GM18508 (cell line): ENCODE results near the gene FRMD4A.

ENCODE experiments used
- ATAC-seq: cut with Tn5 transposase; IDR thresholded peaks from one replicate; pipeline ENCODE4 v1.9.1; 2021; ENCODE audit warnings: moderate number of reproducible peaks; ENCODE audit not compliant: insufficient read depth, unreplicated experiment

FRMD4A gene

DNA sequence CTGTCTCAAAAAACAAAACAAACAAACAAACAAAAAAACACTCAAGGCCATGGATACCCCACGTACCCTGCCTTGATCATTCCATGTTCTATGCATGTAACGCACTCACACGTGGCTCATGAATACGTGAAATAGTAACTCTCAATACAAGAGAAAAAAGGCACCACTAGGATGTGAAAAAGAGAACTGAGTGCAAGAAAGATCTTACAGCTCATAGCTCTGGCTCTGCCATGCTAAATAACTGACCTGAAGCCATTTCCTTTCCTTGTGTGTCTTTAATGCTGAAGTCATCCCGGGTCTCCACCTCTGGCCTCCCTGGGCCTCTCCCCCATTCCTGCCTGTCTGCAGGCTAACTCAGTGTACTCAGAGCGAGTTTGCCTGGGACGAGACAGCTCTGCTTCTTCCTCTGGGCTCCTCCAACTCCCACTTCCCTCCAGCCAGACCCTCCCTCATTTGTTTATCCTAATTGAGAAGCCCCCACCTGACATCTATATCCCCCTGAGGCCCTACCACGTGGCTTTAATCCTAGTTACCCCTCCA lies 626.7 kb downstream of the FRMD4A start:
- ATAC-seq = no peak

DNA sequence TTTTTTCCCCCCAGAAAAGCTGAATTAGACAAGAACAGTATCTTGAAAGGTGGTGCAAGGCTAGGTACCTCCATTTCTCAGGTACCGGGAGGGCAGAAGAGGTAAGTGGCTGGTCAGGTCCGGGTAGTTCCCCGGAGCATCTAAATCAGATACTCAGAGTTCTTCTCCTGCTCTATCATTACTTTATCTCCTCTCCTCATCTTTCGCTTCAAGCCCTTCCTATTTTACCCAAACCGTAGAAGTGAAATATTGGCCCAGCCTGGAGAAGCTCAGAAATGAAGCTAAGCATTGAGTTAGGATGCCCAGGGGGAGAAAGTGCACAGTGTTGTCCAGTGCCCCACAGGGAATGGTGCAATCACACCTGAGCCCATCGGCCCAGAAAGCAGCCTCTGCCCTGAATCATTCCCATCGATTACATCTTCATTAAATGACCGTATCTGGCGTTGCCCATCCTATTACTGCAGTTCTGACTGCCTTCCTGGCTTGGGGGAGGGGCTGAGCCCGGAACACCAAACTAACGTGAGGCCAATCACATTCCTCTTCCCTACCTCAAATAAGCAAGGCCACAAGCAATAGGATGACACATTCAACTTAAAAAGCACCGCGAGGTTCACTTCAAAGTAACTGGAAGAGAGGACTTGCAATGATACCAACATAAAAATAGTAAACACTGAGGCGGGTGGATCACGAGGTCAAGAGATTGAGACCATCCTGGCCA lies 627.5 kb downstream of the FRMD4A start:
- no peak for ATAC-seq

- ATAC-seq = no peak
These were observed 629.4 kb downstream of the FRMD4A start for GRCh38 chr10:13701157-13701919.

DNA sequence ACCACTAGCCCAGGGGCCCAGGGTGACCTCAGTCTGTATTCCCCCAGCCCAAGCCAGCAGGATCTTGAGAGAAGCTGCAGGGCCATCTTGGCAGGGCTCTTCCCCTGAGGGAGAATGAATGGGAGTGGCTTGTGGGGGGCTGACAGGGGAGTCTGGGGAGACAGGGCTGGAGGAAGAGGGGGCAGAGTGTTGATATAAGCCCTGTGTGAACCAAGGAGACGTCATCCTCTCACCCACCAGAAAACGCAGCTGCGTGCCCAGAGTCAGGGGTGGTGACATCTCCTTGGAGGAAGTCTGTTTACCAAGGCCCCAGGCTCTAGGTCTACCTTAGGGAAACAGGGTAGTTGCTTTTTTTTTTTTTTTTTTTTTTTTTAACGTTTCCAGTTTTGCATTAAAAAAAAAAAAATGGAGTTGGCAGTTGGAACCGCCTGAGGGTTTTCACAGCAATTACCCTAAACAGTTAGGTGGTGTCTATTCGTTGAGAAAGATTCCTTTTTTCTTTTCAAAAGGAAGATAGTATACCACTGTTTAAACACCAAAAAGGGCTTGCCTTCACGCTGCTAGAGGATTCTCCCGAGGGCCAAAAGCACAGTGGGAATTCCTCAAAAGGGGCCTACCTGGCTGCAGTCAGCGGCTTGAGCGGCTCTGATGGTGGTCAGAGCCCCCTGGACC lies 630.1 kb downstream of the FRMD4A start:
- no peak for ATAC-seq

GRCh38 chr10:13699216-13699615 lies 631.5 kb downstream of the FRMD4A start:
- no peak for ATAC-seq

DNA sequence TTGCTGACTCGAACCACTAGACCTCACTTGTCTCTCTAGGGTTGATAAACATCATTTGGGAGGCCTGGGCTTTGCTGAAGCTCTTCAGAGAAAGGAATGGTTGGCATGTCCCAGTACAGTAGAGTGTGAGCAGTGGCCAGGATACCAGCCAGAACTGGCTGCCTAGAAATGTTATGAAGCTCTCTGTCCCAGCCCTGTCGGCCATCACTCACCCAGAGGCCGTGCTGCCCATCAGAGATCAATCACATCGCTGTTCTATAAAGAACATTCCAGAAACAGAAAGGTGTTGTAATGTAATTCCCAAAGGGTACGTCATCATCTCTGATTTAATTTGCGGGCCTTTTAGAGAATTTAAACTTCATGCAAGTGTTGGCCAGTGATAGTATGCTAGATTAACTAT lies 632.5 kb downstream of the FRMD4A start:
- ATAC-seq = no peak

DNA sequence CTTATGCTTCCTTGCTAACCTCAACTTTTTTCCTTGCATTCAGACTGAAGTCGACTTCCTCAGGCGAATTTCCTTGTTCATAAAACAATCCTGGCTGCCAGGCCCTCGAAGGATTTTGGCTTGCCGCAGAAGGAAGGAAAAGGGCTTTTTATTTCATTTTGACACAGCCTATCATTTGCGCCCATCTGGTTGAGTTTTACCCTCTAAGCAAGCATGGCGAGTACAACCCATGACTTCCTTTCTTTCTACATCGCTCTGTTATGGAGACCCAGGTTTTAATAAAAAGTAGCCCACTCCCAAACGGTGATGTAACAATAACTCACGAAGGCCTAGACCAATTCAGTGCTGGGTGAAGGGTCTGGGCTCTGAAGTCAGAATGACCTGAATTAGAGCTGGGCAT lies 634.7 kb downstream of the FRMD4A start:
- no peak for ATAC-seq

- no peak for ATAC-seq
These were observed 635.1 kb downstream of the FRMD4A start for GRCh38 chr10:13695588-13695987.

- ATAC-seq = no peak
These were observed 636.7 kb downstream of the FRMD4A start for GRCh38 chr10:13693783-13694700.

DNA sequence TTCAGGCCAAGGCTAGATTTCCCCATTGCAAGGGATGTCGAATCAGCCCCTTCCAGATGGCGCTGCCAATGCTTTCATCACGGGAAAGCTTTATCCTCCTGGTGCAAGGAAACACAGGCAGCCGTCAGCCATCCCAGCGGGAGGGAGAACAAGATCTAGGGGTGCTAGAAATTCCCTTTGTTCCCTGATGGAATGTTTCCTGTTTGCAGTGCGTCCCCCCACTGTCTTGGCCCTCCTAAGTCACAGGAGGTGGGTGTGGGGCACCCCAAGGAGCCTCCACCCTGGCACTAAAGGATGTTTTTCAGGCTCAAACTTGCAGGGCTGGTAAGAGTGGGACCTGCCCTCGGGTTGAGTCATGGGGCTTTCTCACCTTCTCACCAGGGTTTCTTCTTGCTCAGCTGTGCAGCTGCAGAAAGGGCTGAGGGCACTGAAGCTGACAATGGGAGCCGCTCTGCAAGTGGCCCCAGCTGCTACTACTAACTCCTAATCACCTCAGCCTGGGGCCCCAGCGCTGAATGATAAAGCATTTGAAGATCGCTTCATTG lies 640.4 kb downstream of the FRMD4A start:
- ATAC-seq = no peak

GRCh38 chr10:13686331-13686752 lies 644.4 kb downstream of the FRMD4A start:
- ATAC-seq = no peak

- no peak for ATAC-seq
These were observed 644.8 kb downstream of the FRMD4A start for GRCh38 chr10:13685885-13686284.

DNA sequence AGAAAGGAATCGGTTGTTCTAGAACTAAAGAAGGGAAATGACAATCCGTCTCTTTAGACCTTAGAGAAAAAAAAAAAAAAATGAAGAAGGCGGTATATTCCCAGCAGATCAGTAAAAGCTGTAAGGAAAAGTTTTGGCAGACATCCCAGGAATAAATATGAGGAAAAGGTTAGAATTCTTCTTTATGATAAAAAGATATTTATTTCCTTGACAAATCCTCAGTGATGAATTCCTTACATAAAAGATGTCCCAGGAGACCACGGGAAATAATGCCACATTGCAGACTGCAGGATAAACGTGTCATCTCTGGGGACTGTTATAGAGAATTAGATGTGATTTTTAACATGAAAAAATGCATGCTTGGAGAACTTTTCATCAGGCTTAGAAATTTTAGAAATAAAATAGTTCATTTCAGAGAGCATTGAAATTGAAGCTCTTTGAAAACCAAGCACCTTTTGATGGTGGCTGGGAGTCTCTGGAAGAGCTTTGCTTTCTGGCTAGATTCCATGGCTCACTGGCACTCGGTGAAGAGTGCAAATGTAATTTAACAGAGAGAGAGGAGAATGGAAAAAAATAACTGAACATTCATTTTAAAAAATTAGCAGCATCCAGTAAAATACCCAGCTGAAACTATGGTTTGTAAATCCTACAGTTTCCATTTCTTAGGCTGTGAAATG lies 645.8 kb downstream of the FRMD4A start:
- ATAC-seq = no peak

GRCh38 chr10:13684252-13684791 lies 646.4 kb downstream of the FRMD4A start:
- no peak for ATAC-seq

- ATAC-seq = no peak
These were observed 647.7 kb downstream of the FRMD4A start for GRCh38 chr10:13683017-13683416.

- no peak for ATAC-seq
These were observed 648.8 kb downstream of the FRMD4A start for GRCh38 chr10:13681960-13682359.

GRCh38 chr10:13681528-13681927 lies 649.2 kb downstream of the FRMD4A start:
- ATAC-seq = no peak

DNA sequence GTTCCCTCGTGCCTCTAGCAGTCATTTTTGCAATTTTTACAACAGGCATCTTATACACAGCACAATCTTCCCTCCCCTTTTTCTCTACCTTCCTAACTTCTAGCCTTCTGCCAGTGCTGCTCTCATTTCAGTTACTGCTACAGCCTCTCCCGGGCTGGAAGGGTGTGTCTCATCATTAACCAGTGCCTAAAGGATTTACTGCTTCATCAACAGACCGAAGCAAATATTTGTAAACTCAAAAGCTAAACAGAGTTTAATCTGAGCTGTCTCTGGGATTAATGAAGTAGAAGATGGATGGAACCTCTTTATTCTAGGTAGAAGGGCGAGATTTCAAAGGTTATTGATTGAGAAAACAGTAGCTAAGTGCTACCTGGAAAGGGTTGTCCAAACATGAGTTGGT lies 649.6 kb downstream of the FRMD4A start:
- ATAC-seq = no peak
